ENCODE measurements around the gene PBX1.

PBX1 gene

DNA sequence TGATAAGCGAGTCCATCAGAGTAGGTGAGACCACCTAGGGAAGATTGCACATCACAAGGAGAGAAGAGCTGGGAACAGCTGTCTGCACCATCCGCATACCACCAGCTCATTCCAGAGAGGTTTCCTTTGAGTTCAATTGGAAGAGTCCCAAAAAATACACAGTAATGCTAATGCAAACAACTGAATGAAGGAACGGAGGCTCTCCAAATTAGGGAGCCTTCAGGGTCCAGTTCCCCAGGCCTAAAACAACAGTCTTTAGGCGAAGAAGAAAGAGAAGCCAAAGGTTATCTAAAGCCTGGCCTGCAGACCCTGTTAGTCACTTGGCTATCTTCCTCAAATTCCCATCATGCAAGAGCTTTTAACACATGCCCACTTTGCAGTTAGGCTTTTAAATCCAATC, 246.4 kb downstream of the PBX1 start:
- Histone ChIP-seq H3K9ac (ENCODE audit: low read length) (no peak overlapping the region), H2AFZ (ENCODE audit: low read length) (no peak overlapping the region), H3K9me2 (replicated peaks; ENCODE audit: insufficient read depth, low read length) (no peaks in the 10 kb centered on the region), H3K9me3 (replicated peaks; ENCODE audit: insufficient read depth, low read length) (no peaks in the 10 kb centered on the region), H3K36me3 (replicated peaks; ENCODE audit: insufficient read depth, low read length) (no peaks in the 10 kb centered on the region), H3K79me2 (ENCODE audit: low read length) (no peaks in the 10 kb centered on the region), H3K27me3 (replicated peaks; ENCODE audit: insufficient read depth, low read length) (no peaks in the 10 kb centered on the region), H3K4me2 (ENCODE audit: low read depth, low read length) (no peak overlapping the region), H3F3A (ENCODE audit: insufficient read depth, low read length) (no peaks in the 10 kb centered on the region), H3K27ac (ENCODE audit: low read length) (no peak overlapping the region), H4K20me1 (ENCODE audit: insufficient read depth, low read length) (no peaks in the 10 kb centered on the region), H3K4me3 (ENCODE audit: low read length) (no peak overlapping the region), H3K4me1 (ENCODE audit: low read length) (no peaks in the 10 kb centered on the region)
- TF ChIP-seq EZH2 (optimal IDR thresholded peaks at IDR 0.05; ENCODE audit: low read depth, low read length) (no peak), EZH2phosphoT487 (IDR thresholded peaks at IDR 0.05; ENCODE audit: low read length) (no peak)
- TF ChIP-seq, protein P1, sequence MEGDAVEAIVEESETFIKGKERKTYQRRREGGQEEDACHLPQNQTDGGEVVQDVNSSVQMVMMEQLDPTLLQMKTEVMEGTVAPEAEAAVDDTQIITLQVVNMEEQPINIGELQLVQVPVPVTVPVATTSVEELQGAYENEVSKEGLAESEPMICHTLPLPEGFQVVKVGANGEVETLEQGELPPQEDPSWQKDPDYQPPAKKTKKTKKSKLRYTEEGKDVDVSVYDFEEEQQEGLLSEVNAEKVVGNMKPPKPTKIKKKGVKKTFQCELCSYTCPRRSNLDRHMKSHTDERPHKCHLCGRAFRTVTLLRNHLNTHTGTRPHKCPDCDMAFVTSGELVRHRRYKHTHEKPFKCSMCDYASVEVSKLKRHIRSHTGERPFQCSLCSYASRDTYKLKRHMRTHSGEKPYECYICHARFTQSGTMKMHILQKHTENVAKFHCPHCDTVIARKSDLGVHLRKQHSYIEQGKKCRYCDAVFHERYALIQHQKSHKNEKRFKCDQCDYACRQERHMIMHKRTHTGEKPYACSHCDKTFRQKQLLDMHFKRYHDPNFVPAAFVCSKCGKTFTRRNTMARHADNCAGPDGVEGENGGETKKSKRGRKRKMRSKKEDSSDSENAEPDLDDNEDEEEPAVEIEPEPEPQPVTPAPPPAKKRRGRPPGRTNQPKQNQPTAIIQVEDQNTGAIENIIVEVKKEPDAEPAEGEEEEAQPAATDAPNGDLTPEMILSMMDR (IDR thresholded peaks at IDR 0.05; ENCODE audit: low read length): no peak
- DNase-seq: no peak

DNA sequence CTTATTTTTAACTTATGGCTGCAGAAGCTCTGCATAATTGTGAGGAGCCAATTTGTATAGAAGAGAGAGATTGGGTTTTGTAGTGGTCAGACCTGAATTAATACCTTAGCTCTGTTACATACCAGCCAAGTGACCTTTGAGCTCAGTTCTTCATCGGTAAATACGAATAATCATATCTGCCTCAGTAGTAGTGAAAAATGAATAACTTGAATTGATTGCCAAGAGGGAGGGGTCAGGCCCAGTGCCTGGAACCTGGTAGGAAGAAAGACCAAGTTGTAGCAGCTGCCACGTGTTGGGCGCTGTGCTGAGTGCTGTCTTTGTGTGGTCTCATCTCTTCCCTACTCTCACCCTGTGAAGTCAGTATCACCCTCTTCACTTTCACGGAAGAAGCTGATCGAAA, 247.5 kb downstream of the PBX1 start:
- Histone ChIP-seq H3K4me2 (ENCODE audit: low read depth, low read length) (no peak overlapping the region), H3K27ac (ENCODE audit: low read length) (no peak overlapping the region), H4K20me1 (ENCODE audit: insufficient read depth, low read length) (no peaks in the 10 kb centered on the region), H3K27me3 (replicated peaks; ENCODE audit: insufficient read depth, low read length) (no peaks in the 10 kb centered on the region), H3K36me3 (replicated peaks; ENCODE audit: insufficient read depth, low read length) (no peaks in the 10 kb centered on the region), H3F3A (ENCODE audit: insufficient read depth, low read length) (no peaks in the 10 kb centered on the region), H3K4me3 (ENCODE audit: low read length) (no peak overlapping the region), H3K9ac (ENCODE audit: low read length) (no peak overlapping the region), H3K9me2 (replicated peaks; ENCODE audit: insufficient read depth, low read length) (no peaks in the 10 kb centered on the region), H3K9me3 (replicated peaks; ENCODE audit: insufficient read depth, low read length) (no peaks in the 10 kb centered on the region), H2AFZ (ENCODE audit: low read length) (no peak overlapping the region), H3K79me2 (ENCODE audit: low read length) (no peaks in the 10 kb centered on the region), H3K4me1 (ENCODE audit: low read length) (no peaks in the 10 kb centered on the region)
- TF ChIP-seq EZH2 (optimal IDR thresholded peaks at IDR 0.05; ENCODE audit: low read depth, low read length) (no peak), EZH2phosphoT487 (IDR thresholded peaks at IDR 0.05; ENCODE audit: low read length) (no peak)
- TF ChIP-seq, protein P1 (IDR thresholded peaks at IDR 0.05; ENCODE audit: low read length): no peak
- DNase-seq: no peak

DNA sequence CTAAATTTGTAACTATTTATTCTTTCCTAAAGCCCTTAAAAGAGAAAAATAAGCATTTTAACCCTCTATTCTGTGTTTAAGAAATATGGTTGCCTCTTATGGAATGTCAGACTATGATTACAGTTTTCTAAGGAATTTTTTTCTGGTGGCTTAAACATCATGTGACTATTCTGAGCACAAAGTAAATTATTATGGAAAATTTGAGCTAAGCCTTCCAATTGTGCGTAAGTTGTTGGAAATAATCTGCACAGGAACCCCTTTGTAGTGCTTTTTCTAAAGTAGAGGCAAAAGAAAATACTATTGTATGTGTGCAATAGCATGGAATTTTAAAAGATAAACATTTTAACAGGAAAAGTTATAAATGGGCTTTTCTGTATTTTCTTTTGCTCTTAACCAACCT, 254.8 kb downstream of the PBX1 start:
- no peaks in the 10 kb centered on the region for H4K20me1 ChIP-seq (ENCODE audit: insufficient read depth, low read length)
- H3F3A ChIP-seq (ENCODE audit: insufficient read depth, low read length): no peaks in the 10 kb centered on the region
- no peak overlapping the region for H3K9ac ChIP-seq (ENCODE audit: low read length)
- TF ChIP-seq, protein P1 (IDR thresholded peaks at IDR 0.05; ENCODE audit: low read length): no peak
- no peak for TF ChIP-seq EZH2phosphoT487 (IDR thresholded peaks at IDR 0.05; ENCODE audit: low read length)
- no peak for TF ChIP-seq EZH2 (optimal IDR thresholded peaks at IDR 0.05; ENCODE audit: low read depth, low read length)
- no peaks in the 10 kb centered on the region for H3K36me3 ChIP-seq (replicated peaks; ENCODE audit: insufficient read depth, low read length)
- DNase-seq: no peak
- no peaks in the 10 kb centered on the region for H3K4me1 ChIP-seq (ENCODE audit: low read length)
- no peaks in the 10 kb centered on the region for H3K27me3 ChIP-seq (replicated peaks; ENCODE audit: insufficient read depth, low read length)
- no peaks in the 10 kb centered on the region for H3K9me3 ChIP-seq (replicated peaks; ENCODE audit: insufficient read depth, low read length)
- no peak overlapping the region for H2AFZ ChIP-seq (ENCODE audit: low read length)
- H3K4me3 ChIP-seq (ENCODE audit: low read length): no peak overlapping the region
- H3K4me2 ChIP-seq (ENCODE audit: low read depth, low read length): no peak overlapping the region
- no peaks in the 10 kb centered on the region for H3K79me2 ChIP-seq (ENCODE audit: low read length)
- no peak overlapping the region for H3K27ac ChIP-seq (ENCODE audit: low read length)
- no peaks in the 10 kb centered on the region for H3K9me2 ChIP-seq (replicated peaks; ENCODE audit: insufficient read depth, low read length)
